Activated T-cell treated with anti-CD3 and anti-CD28 coated beads, Interleukin-2, amount 50 U/mL, for 72 hours (primary cell): ENCODE results near the gene CMTM2. TPM values are rescaled to one million over a fixed set of nuclear protein-coding genes. Genes with fewer than 3 reads are reported as not detected.

ENCODE experiments used
- ATAC-seq, 2 donors: fragments of 150-1000 bp; cut with Tn5 transposase; replicated peaks in 1 of 2; 2 replicates each; pipeline ENCODE4 v1.10.0; 2021; ENCODE audit warnings: moderate library complexity in 2 of 2, mild to moderate bottlenecking in 1 of 2
- DNase-seq, 2 donors: peaks; one replicate each; pipeline ENCODE4 v3.0.0; 2021 to 2022; ENCODE audit warnings: mixed read lengths in 1 of 2
- H3K27ac Mint-ChIP-seq: one replicate; pipeline ENCODE4 v1.8.0; 2022; ENCODE audit warnings: mild to moderate bottlenecking, moderate library complexity, mixed read lengths
- H3K27me3 Mint-ChIP-seq: one replicate; pipeline ENCODE4 v1.8.0; 2022; ENCODE audit warnings: low read depth, mixed read lengths
- H3K36me3 Mint-ChIP-seq, 2 donors: one replicate each; pipeline ENCODE4 v1.8.0; 2022; ENCODE audit warnings: mixed read lengths in 2 of 2, mild to moderate bottlenecking in 1 of 2; ENCODE audit not compliant: insufficient read depth in 2 of 2
- H3K4me1 Mint-ChIP-seq: one replicate; pipeline ENCODE4 v1.8.0; 2022; ENCODE audit warnings: low read depth, mixed read lengths
- H3K4me3 Mint-ChIP-seq, 2 donors: one replicate each; pipeline ENCODE4 v1.8.0; 2022; ENCODE audit warnings: mild to moderate bottlenecking in 2 of 2, mixed read lengths in 2 of 2, moderate library complexity in 2 of 2
- H3K9me3 Mint-ChIP-seq, 2 donors: one replicate each; pipeline ENCODE4 v1.8.0; 2022; ENCODE audit warnings: mixed read lengths in 2 of 2
- total RNA-seq, 2 donors: library from RNA; stranded (reverse); gene quantifications; one replicate each; pipeline ENCODE4 v1.2.3, GENCODE V29; 2022

CMTM2 gene
- total RNA-seq, 2 donors from 2014 or later = 0.31 to 1.2 TPM

- ATAC-seq (no peak), DNase-seq (no peak)
- Mint-ChIP-seq H3K36me3 (peaks cover 0 to 1% of the 10 kb centered on the region in 2 donors), H3K4me3 (no peak overlapping the region), H3K27ac (no peak overlapping the region), H3K4me1 (peaks cover 5% of the 10 kb centered on the region), H3K27me3 (peaks cover 33% of the 10 kb centered on the region), H3K9me3 (no peaks in the 10 kb centered on the region)
These were observed 4.2 kb upstream of the CMTM2 start for GRCh38 chr16:66575060-66575459.

- ATAC-seq (no peak), DNase-seq (no peak)
- Mint-ChIP-seq H3K4me3 (no peak overlapping the region), H3K9me3 (no peaks in the 10 kb centered on the region), H3K27ac (no peak overlapping the region), H3K36me3 (peaks cover 0 to 1% of the 10 kb centered on the region in 2 donors), H3K27me3 (peaks cover 46% of the 10 kb centered on the region), H3K4me1 (peaks cover 5% of the 10 kb centered on the region)
These were observed 3.0 kb upstream of the CMTM2 start for GRCh38 chr16:66576296-66576695.

- no peak overlapping the region for H3K4me3 Mint-ChIP-seq
- peaks cover 46% of the 10 kb centered on the region for H3K27me3 Mint-ChIP-seq
- DNase-seq (no peak), ATAC-seq (no peak)
- no peaks in the 10 kb centered on the region for H3K9me3 Mint-ChIP-seq
- no peak overlapping the region for H3K27ac Mint-ChIP-seq
- H3K36me3 Mint-ChIP-seq = peaks cover 0 to 1% of the 10 kb centered on the region in 2 donors
- peaks cover 5% of the 10 kb centered on the region for H3K4me1 Mint-ChIP-seq
These were observed 1.4 kb downstream of the CMTM2 start for GRCh38 chr16:66580605-66581209.

- Mint-ChIP-seq H3K36me3 (peaks cover 0 to 1% of the 10 kb centered on the region in 2 donors), H3K4me3 (no peak overlapping the region), H3K27me3 (peaks cover 46% of the 10 kb centered on the region), H3K4me1 (peaks cover 5% of the 10 kb centered on the region), H3K9me3 (no peaks in the 10 kb centered on the region), H3K27ac (no peak overlapping the region)
- DNase-seq (no peak), ATAC-seq (no peak)
These were observed 2.1 kb downstream of the CMTM2 start for GRCh38 chr16:66581246-66581952.

GRCh38 chr16:66585481-66586239 lies 6.4 kb downstream of the CMTM2 start:
- ATAC-seq (no peak), DNase-seq (no peak)
- H3K4me1 Mint-ChIP-seq = peaks cover 37% of the 10 kb centered on the region
- peaks cover 6% of the 10 kb centered on the region for H3K27me3 Mint-ChIP-seq
- no peak overlapping the region for H3K27ac Mint-ChIP-seq
- no peak overlapping the region for H3K4me3 Mint-ChIP-seq
- H3K9me3 Mint-ChIP-seq = no peaks in the 10 kb centered on the region
- no peaks in the 10 kb centered on the region for H3K36me3 Mint-ChIP-seq

- Mint-ChIP-seq H3K4me3 (peak overlapping the region in 1 of 2 donors; percentile 59), H3K27ac (no peak overlapping the region), H3K27me3 (no peaks in the 10 kb centered on the region), H3K9me3 (no peaks in the 10 kb centered on the region), H3K36me3 (no peaks in the 10 kb centered on the region), H3K4me1 (peaks cover 49% of the 10 kb centered on the region)
- no peak for ATAC-seq
- no peak for DNase-seq
These were observed 8.8 kb downstream of the CMTM2 start for GRCh38 chr16:66587881-66588600.

GRCh38 chr16:66588981-66589713 lies 9.9 kb downstream of the CMTM2 start:
- Mint-ChIP-seq H3K27ac (peak overlapping the region; percentile 53), H3K4me3 (peak overlapping the region; percentile 82 to 85), H3K4me1 (peaks cover 58% of the 10 kb centered on the region), H3K27me3 (no peaks in the 10 kb centered on the region), H3K9me3 (no peaks in the 10 kb centered on the region), H3K36me3 (no peaks in the 10 kb centered on the region)
- DNase-seq (peak; percentile 79 to 80), ATAC-seq (peak; percentile 97 to 98)

GRCh38 chr16:66590322-66590721 lies 11.1 kb downstream of the CMTM2 start:
- peak overlapping the region; percentile 82 to 85 for H3K4me3 Mint-ChIP-seq
- no peaks in the 10 kb centered on the region for H3K36me3 Mint-ChIP-seq
- DNase-seq = peak in 1 of 2 donors; percentile 27
- no peaks in the 10 kb centered on the region for H3K27me3 Mint-ChIP-seq
- H3K4me1 Mint-ChIP-seq = peaks cover 66% of the 10 kb centered on the region
- peak; percentile 49 to 55 for ATAC-seq
- no peak overlapping the region for H3K27ac Mint-ChIP-seq
- no peaks in the 10 kb centered on the region for H3K9me3 Mint-ChIP-seq

- Mint-ChIP-seq H3K27ac (no peak overlapping the region), H3K4me3 (peak overlapping the region; percentile 82 to 85), H3K27me3 (no peaks in the 10 kb centered on the region)
These were observed 11.8 kb downstream of the CMTM2 start for GRCh38 chr16:66591018-66591417.

GRCh38 chr16:66592241-66592640 lies 13.0 kb downstream of the CMTM2 start:
- H3K27me3 Mint-ChIP-seq = no peaks in the 10 kb centered on the region
- no peaks in the 10 kb centered on the region for H3K36me3 Mint-ChIP-seq
- H3K4me3 Mint-ChIP-seq = no peak overlapping the region
- H3K27ac Mint-ChIP-seq = peak overlapping the region; percentile 63
- ATAC-seq (no peak), DNase-seq (no peak)
- no peaks in the 10 kb centered on the region for H3K9me3 Mint-ChIP-seq
- H3K4me1 Mint-ChIP-seq = peaks cover 70% of the 10 kb centered on the region

More at GRCh38 chr16:66591018-66591417, 11.8 kb downstream of the CMTM2 start:
- DNase-seq = no peak
- Mint-ChIP-seq H3K36me3 (no peaks in the 10 kb centered on the region), H3K4me1 (peaks cover 69% of the 10 kb centered on the region), H3K9me3 (no peaks in the 10 kb centered on the region)
- no peak for ATAC-seq

- Mint-ChIP-seq H3K9me3 (no peaks in the 10 kb centered on the region), H3K27ac (no peak overlapping the region), H3K36me3 (no peaks in the 10 kb centered on the region), H3K4me1 (peaks cover 69% of the 10 kb centered on the region), H3K4me3 (no peak overlapping the region), H3K27me3 (no peaks in the 10 kb centered on the region)
- ATAC-seq (no peak), DNase-seq (no peak)
These were observed 13.6 kb downstream of the CMTM2 start for GRCh38 chr16:66592814-66593213.

GRCh38 chr16:66594739-66595138 lies 15.5 kb downstream of the CMTM2 start:
- no peak for DNase-seq
- Mint-ChIP-seq H3K27me3 (no peaks in the 10 kb centered on the region), H3K4me3 (no peak overlapping the region), H3K36me3 (no peaks in the 10 kb centered on the region), H3K4me1 (peaks cover 66% of the 10 kb centered on the region), H3K9me3 (no peaks in the 10 kb centered on the region), H3K27ac (no peak overlapping the region)
- ATAC-seq = no peak
